Calu3 (cell line): ENCODE results near the gene COMMD6. TPM values are rescaled to one million over a fixed set of nuclear protein-coding genes. Genes with fewer than 3 reads are reported as not detected.

Experiments
- BruUV-seq: library from RNA; stranded (reverse); fragments of 400-500 nt; replicated peaks from 2 replicates; lab custom pipeline; 2021; lab: Mats Ljungman, UMichigan
- CTCF ChIA-PET: fragments of 300-600 bp; sonication (Branson Sonifier 250); formaldehyde crosslinking; loops from one replicate; lab custom pipeline; 2022; ENCODE audit warnings: antibody characterized with exemption; lab: Charles Lee
- DNase-seq: peaks from one replicate; pipeline ENCODE4 v3.0.0; 2022
- H3K27ac Mint-ChIP-seq: one replicate; pipeline ENCODE4 v1.8.0; 2022; ENCODE audit warnings: mixed read lengths; ENCODE audit not compliant: unreplicated experiment
- H3K27me3 Mint-ChIP-seq: one replicate; pipeline ENCODE4 v1.8.0; 2022; ENCODE audit warnings: mixed read lengths; ENCODE audit not compliant: unreplicated experiment
- H3K36me3 Mint-ChIP-seq: one replicate; pipeline ENCODE4 v1.8.0; 2022; ENCODE audit warnings: mild to moderate bottlenecking, moderate library complexity, mixed read lengths; ENCODE audit not compliant: insufficient read depth, unreplicated experiment
- H3K4me1 Mint-ChIP-seq: one replicate; pipeline ENCODE4 v1.8.0; 2022; ENCODE audit warnings: mild to moderate bottlenecking, low read depth, mixed read lengths; ENCODE audit not compliant: unreplicated experiment
- H3K4me3 Mint-ChIP-seq: one replicate; pipeline ENCODE4 v1.8.0; 2022; ENCODE audit warnings: mild to moderate bottlenecking, low read depth, moderate library complexity, mixed read lengths; ENCODE audit not compliant: unreplicated experiment
- H3K9me3 Mint-ChIP-seq: one replicate; pipeline ENCODE4 v1.8.0; 2022; ENCODE audit warnings: low read depth, mixed read lengths; ENCODE audit not compliant: unreplicated experiment
- CTCF ChIP-seq: fragments of 200-600 bp; IDR thresholded peaks from one replicate; pipeline ENCODE4 v1.8.0; 2022; ENCODE audit warnings: antibody characterized with exemption; ENCODE audit not compliant: unreplicated experiment
- intact Hi-C: fragments of 100-400 bp; cut with micrococcal nuclease; formaldehyde crosslinking; loops from one replicate; pipeline ENCODE4 v1.10.0; 2022; ENCODE audit not compliant: unreplicated experiment
- total RNA-seq: library from RNA; stranded (reverse); gene quantifications from 2 replicates; pipeline ENCODE4 v1.2.3, GENCODE V29; 2022

Gene COMMD6
- total RNA-seq, 1 experiment from 2014 or later = 38.2 TPM

- H3K9me3 Mint-ChIP-seq = no peaks in the 10 kb centered on the region
- H3K4me1 Mint-ChIP-seq = peaks cover 8% of the 10 kb centered on the region
- intact Hi-C loops = loop anchor here (10.0 kb wide), 1 partner anchor 60 kb away; the partner anchor contains the start of gene TBC1D4
- DNase-seq = no peak
- H3K27ac Mint-ChIP-seq = no peak overlapping the region
- H3K27me3 Mint-ChIP-seq = no peaks in the 10 kb centered on the region
- TF ChIP-seq CTCF = no peak
- H3K4me3 Mint-ChIP-seq = no peak overlapping the region
- no TSS peak for BruUV-seq
- peaks cover 7% of the 10 kb centered on the region for H3K36me3 Mint-ChIP-seq
- CTCF ChIA-PET = no interaction called here
Measured at GRCh38 chr13:75544681-75545330, 7.2 kb upstream of the COMMD6 start.

GRCh38 chr13:75541961-75542360, 4.3 kb upstream of the COMMD6 start:
- DNase-seq = no peak
- intact Hi-C loops = loop anchor here (10.0 kb wide), 1 partner anchor 57 kb away; the partner anchor contains the start of gene TBC1D4
- H3K27ac Mint-ChIP-seq = no peak overlapping the region
- peaks cover 13% of the 10 kb centered on the region for H3K36me3 Mint-ChIP-seq
- H3K4me1 Mint-ChIP-seq = no peaks in the 10 kb centered on the region
- no peak overlapping the region for H3K4me3 Mint-ChIP-seq
- no peaks in the 10 kb centered on the region for H3K9me3 Mint-ChIP-seq
- BruUV-seq = no TSS peak
- TF ChIP-seq CTCF = no peak
- no peaks in the 10 kb centered on the region for H3K27me3 Mint-ChIP-seq
- CTCF ChIA-PET = no interaction called here

- DNase-seq = no peak
- no peak for TF ChIP-seq CTCF
- Mint-ChIP-seq H3K9me3 (no peaks in the 10 kb centered on the region), H3K36me3 (peaks cover 13% of the 10 kb centered on the region), H3K4me3 (no peak overlapping the region), H3K27ac (no peak overlapping the region), H3K27me3 (no peaks in the 10 kb centered on the region), H3K4me1 (no peaks in the 10 kb centered on the region)
- intact Hi-C loops = loop anchor here (10.0 kb wide), 1 partner anchor 56 kb away; the partner anchor contains the start of gene TBC1D4
- no TSS peak for BruUV-seq
- CTCF ChIA-PET = no interaction called here
Measured at GRCh38 chr13:75541287-75541686, 3.6 kb upstream of the COMMD6 start.

- TF ChIP-seq CTCF = no peak
- intact Hi-C loops = no loop called here
- peaks cover 13% of the 10 kb centered on the region for H3K36me3 Mint-ChIP-seq
- no peaks in the 10 kb centered on the region for H3K9me3 Mint-ChIP-seq
- CTCF ChIA-PET = no interaction called here
- no peaks in the 10 kb centered on the region for H3K4me1 Mint-ChIP-seq
- H3K27me3 Mint-ChIP-seq = no peaks in the 10 kb centered on the region
- no peak overlapping the region for H3K27ac Mint-ChIP-seq
- no TSS peak for BruUV-seq
- no peak overlapping the region for H3K4me3 Mint-ChIP-seq
- no peak for DNase-seq
Measured at GRCh38 chr13:75533861-75534260, 3.8 kb downstream of the COMMD6 start.
